Stimulated activated CD4-positive, alpha-beta T cell treated with anti-CD3 and anti-CD28 coated beads, Interleukin-1b, Interleukin-23, amount 100 ng/mL, for 1 hour (primary cell): ENCODE data around the gene DOCK4.

Source experiments
- DNase-seq, 2 donors: peaks; one replicate each; pipeline ENCODE4 v3.0.0-alpha.2; 2020; ENCODE audit warnings: low read depth in 2 of 2

The DOCK4 gene

DNA sequence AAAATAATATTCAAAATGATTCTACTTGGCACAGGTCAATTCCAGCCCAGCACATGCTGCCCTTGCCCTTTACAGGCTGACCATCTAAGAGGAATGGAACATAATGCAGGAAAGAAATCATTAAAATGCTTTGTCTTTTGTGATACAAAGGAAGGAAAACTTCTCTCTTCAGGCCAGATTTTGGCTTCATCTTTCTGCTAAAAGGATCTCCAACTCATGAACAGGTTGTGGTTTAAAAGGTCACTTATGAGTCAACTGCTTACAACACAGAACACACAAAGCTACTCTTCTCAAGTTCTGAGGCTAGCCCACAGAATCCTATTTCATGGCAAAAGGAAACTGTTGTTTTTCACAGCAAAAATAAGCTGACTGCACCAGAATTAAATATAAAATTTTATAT is 197.1 kb downstream of the DOCK4 start:
- no peak for DNase-seq

DNA sequence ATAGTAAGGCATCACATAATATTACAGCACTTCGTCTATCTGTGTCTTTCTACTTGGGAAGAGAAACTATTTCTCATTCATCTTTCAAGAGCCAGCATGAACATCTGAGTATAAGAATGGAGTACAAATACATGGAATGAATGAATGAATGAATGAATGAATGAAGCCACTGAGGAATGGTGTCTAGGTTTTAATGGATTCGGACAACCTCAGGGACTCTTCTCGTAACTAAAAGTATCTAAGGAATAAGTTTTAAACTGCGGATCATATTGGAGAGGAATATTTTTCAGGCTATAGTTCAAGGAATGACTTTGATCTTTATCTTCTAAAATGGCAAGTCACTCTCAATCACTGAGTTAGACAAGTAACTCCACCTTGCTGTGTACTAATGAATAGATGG is 199.0 kb downstream of the DOCK4 start:
- no peak for DNase-seq

GRCh38 chr7:112006071-112006470 is 200.1 kb downstream of the DOCK4 start:
- no peak for DNase-seq

DNA sequence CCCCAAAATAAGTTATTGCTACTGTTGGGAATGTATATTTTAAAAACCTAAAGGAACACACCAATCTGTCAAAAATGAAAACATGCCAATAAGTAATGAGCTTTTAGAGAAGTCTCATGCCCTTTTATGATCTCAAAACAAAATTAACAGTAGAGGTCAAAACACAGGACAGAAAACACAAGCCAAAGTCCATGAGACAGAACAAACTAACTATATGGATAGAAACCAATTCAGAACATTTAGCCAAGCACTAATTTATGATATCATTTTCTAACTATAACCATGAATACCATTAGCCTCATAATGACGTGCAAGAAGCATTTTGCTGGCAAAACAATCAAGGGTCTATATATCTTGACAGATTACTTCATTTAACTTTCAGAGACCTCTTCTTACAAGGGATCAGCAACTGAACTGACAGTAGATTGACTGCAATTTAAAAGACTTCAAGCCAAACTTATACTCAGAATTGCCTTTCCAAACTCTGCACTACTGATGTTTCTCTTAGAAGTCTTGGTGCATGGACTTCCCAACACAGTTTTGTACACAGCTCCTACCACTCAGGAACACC is 200.9 kb downstream of the DOCK4 start:
- no peak for DNase-seq

GRCh38 chr7:112001091-112001826 is 204.9 kb downstream of the DOCK4 start:
- no peak for DNase-seq

- DNase-seq = no peak
Observed at GRCh38 chr7:111998326-111998725, 207.9 kb downstream of the DOCK4 start.

DNA sequence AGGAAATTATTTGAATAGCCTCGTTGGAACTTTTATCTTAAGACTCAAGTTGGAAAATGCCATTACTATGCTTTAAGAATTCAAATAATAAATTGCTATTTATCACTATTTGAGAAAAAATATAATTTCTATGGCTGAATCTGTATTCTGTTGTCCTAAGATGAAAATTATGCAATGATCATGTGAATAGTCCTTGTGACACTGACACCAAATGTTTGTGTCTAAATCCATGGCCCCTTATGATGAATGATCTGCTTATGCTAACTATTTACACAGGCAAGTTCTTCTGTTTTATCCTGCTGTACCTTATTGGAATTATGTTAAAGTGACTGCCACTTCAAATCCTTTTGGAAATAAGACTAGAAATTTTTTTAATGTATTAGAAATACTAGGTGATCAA is 208.7 kb downstream of the DOCK4 start:
- no peak for DNase-seq

DNA sequence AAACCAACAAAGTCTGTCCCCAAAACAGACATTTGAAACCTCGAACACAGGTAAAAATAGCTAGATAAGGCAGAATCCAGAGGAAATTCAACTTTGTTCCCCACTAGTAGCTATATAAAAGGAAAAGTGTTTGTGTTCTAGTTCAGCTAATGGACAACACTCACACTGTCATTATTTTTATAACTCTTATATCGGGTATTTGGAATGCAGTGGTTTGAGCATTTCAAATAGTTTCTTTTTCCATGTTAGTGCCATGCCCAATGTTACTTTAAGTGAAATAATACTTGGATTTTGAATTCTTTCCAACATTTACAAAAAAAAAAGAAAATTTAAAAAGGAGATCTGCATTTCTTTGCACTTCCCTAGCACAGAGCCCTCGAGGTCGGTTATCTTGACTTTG is 213.6 kb downstream of the DOCK4 start:
- no peak for DNase-seq

- DNase-seq = no peak
Observed at GRCh38 chr7:111990643-111991042, 215.6 kb downstream of the DOCK4 start.

GRCh38 chr7:111987886-111988285 is 218.3 kb downstream of the DOCK4 start:
- no peak for DNase-seq

GRCh38 chr7:111987115-111987826 is 218.9 kb downstream of the DOCK4 start:
- DNase-seq = no peak

- no peak for DNase-seq
Observed at GRCh38 chr7:111986601-111987000, 219.6 kb downstream of the DOCK4 start.

GRCh38 chr7:111985798-111986197 is 220.4 kb downstream of the DOCK4 start:
- DNase-seq = no peak

- no peak for DNase-seq
Observed at GRCh38 chr7:111982804-111983203, 223.4 kb downstream of the DOCK4 start.

DNA sequence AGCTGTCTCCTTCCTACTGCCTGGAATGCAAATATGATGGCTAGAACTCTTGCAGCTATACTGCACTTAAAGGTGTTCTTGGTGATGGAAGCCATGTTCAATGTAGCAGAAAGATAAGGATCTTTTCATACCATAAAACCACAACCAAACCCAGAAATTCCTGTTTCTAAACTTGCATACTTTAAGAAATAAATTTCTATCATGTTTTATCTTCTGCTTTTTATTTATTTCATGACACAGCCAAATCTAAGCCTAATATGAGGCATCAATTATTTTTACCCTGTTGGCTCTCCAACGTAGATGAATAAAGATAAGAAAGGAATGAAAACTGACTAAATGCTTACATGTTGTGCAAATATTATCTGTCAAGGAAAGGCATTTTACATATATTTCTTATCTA is 224.1 kb downstream of the DOCK4 start:
- no peak for DNase-seq

DNA sequence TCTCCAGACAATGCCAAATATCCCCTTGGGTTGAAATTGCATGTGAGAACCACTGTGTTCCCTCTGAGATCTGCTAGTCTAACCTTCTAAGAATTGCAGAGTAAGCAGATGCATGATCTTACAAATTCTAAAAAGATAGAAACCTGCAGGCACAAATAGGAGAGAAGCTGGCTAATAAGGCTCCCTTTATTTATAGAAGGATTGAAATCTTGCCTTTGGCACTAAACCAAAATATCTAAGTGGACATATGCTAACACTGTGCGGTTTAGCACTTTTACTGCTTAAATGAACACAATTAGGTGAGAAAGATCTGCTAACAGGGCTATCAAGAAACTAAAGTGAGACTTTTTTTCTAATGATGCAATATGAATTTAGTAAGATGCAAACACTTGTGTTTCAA is 225.5 kb downstream of the DOCK4 start:
- DNase-seq = no peak

- no peak for DNase-seq
Observed at GRCh38 chr7:111975346-111975745, 230.9 kb downstream of the DOCK4 start.

- no peak for DNase-seq
Observed at GRCh38 chr7:111960984-111961383, 245.2 kb downstream of the DOCK4 start.

DNA sequence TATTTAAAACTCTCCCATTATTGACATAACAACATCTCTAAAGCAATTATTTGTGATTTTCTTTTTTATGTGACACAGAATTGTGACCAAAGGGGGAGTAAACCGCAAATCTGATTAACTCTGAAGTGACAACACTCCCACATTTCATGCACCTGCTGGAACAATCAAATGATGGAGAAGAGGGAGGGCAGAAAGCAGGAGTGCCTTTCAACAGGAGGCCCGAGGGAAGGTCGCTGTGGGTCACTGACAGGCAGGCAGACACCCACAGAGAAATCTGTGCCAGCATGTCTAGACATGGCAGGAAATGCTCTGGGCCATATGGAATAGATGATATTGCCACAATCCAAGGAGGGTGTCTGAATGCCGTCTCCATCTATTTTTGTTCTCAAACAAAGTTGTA is 247.3 kb downstream of the DOCK4 start:
- DNase-seq = no peak

DNA sequence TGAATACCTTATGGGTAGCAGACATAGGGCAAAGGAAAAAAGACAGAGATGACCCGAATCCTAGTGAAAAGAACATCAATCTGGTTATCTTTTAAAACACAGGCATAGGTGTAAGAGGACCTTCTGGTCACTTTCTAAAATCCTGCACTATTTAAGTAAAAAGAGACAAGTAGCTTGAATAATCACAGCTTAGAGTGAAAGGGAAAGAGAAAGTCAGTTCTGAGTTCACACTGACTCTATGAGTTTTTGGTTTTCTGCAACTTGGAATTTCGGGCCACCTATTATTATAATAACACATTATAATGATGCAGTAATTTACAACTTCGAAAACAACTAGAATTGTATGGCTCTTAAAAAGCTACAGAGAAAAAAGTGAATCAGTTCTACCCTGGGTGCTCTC is 247.8 kb downstream of the DOCK4 start:
- DNase-seq = no peak

- no peak for DNase-seq
Observed at GRCh38 chr7:111955616-111956015, 250.6 kb downstream of the DOCK4 start.

DNA sequence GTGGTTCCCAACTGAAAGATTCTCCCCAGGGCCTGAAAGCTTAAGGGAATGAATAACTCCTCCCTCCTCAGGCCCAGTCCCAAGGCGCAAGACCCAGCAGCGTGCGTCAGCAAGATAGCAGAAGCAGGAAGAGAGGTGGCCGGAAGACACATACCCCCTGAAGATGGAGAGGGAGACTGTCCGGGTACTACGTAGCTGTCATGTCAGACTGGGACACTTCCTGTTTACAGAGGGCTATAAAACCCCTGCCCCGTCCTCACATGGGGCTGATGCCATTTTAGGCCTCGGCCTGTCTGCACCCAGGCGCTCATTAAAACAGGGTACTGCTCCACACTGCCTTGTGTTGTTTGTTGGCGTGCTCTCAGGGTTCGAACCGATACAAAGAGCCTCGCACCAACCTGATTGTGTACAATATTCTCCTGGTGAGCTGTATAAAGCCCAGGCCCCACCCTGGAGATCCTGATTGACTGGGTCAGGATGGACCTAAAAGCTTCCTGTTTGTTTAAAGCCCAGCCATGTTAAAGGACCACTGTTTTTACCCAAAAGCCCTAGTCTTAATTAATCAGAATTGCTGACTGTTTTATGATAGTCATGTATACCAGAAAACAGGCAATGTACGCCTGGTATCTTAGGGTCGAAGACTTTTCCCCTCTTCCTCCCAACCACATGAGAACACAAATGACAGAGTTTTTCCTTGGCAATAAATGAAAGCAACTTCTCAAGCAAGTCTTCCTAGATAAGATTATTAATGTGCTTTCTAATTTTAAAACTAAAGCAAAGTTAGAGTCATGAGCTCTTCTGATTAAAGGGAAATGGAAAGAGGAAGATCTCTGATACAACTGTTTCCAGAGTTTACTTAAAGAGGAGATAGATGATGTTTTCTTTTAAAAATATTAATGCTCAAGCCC is 251.5 kb downstream of the DOCK4 start:
- no peak for DNase-seq
